HAP-1 (cell line): ENCODE data around the gene GRPEL1.

ENCODE experiments used
- DNase-seq, 2 experiments: peaks; one replicate each; pipeline ENCODE4 v3.0.0-alpha.2; 2016 to 2020; ENCODE audit warnings: low spot score in 2 of 2
- H3K27me3 ChIP-seq: fragments of 250-450 bp; sonication (Bioruptor Pico); 2 replicates; pipeline ENCODE4 v1.5.1; 2020; ENCODE audit warnings: low read depth, mild to moderate bottlenecking, moderate library complexity
- H3K36me3 ChIP-seq: fragments of 250-450 bp; sonication (Bioruptor Pico); replicated peaks from 2 replicates; pipeline ENCODE4 v1.5.1; 2020; ENCODE audit warnings: mild to moderate bottlenecking
- H3K4me1 ChIP-seq: fragments of 250-450 bp; sonication (Bioruptor Pico); 2 replicates; pipeline ENCODE4 v1.5.1; 2020; ENCODE audit warnings: mild to moderate bottlenecking
- H3K4me3 ChIP-seq: fragments of 250-450 bp; sonication (Bioruptor Pico); 2 replicates; pipeline ENCODE4 v1.5.1; 2020; ENCODE audit warnings: mild to moderate bottlenecking, moderate library complexity
- H3K9me3 ChIP-seq: fragments of 250-450 bp; sonication (Bioruptor Pico); 2 replicates; pipeline ENCODE4 v1.5.1; 2020; ENCODE audit warnings: mild to moderate bottlenecking, moderate library complexity
- in situ Hi-C: fragments of 300-500 bp; cut with MboI; formaldehyde crosslinking; loops from 3 replicates; pipeline ENCODE4 v1.14.3; 2020; ENCODE audit warnings: low sequenced_read_pairs, inconsistent platforms, mixed read lengths

GRPEL1 gene

GRCh38 chr4:7027913-7028312 lies 40.0 kb downstream of the GRPEL1 start:
- H3K4me1 ChIP-seq: no peaks in the 10 kb centered on the region
- no peak for DNase-seq
- H3K4me3 ChIP-seq: no peak overlapping the region
- peaks cover 50% of the 10 kb centered on the region for H3K36me3 ChIP-seq
- in situ Hi-C loops: no loop called here
- no peaks in the 10 kb centered on the region for H3K9me3 ChIP-seq
- no peaks in the 10 kb centered on the region for H3K27me3 ChIP-seq

- H3K9me3 ChIP-seq: no peaks in the 10 kb centered on the region
- H3K4me1 ChIP-seq: no peaks in the 10 kb centered on the region
- H3K4me3 ChIP-seq: no peak overlapping the region
- no peaks in the 10 kb centered on the region for H3K27me3 ChIP-seq
- DNase-seq: no peak
- in situ Hi-C loops: no loop called here
- peaks cover 47% of the 10 kb centered on the region for H3K36me3 ChIP-seq
Measured at GRCh38 chr4:7027284-7027683, 40.6 kb downstream of the GRPEL1 start.

GRCh38 chr4:7026107-7026506 lies 41.8 kb downstream of the GRPEL1 start:
- peaks cover 40% of the 10 kb centered on the region for H3K36me3 ChIP-seq
- no peak overlapping the region for H3K4me3 ChIP-seq
- no peaks in the 10 kb centered on the region for H3K27me3 ChIP-seq
- no peaks in the 10 kb centered on the region for H3K4me1 ChIP-seq
- in situ Hi-C loops: no loop called here
- no peak for DNase-seq
- no peaks in the 10 kb centered on the region for H3K9me3 ChIP-seq

GRCh38 chr4:7025040-7025602 lies 42.7 kb downstream of the GRPEL1 start:
- H3K27me3 ChIP-seq: no peaks in the 10 kb centered on the region
- in situ Hi-C loops: no loop called here
- H3K9me3 ChIP-seq: no peaks in the 10 kb centered on the region
- peaks cover 35% of the 10 kb centered on the region for H3K36me3 ChIP-seq
- no peak overlapping the region for H3K4me3 ChIP-seq
- no peaks in the 10 kb centered on the region for H3K4me1 ChIP-seq
- no peak for DNase-seq

GRCh38 chr4:7024336-7024890 lies 43.5 kb downstream of the GRPEL1 start:
- no peak overlapping the region for H3K4me3 ChIP-seq
- in situ Hi-C loops: no loop called here
- H3K4me1 ChIP-seq: no peaks in the 10 kb centered on the region
- DNase-seq: no peak
- no peaks in the 10 kb centered on the region for H3K9me3 ChIP-seq
- H3K36me3 ChIP-seq: peaks cover 32% of the 10 kb centered on the region
- H3K27me3 ChIP-seq: no peaks in the 10 kb centered on the region

GRCh38 chr4:7023901-7024300 lies 44.0 kb downstream of the GRPEL1 start:
- no peak for DNase-seq
- no peak overlapping the region for H3K4me3 ChIP-seq
- H3K36me3 ChIP-seq: peaks cover 32% of the 10 kb centered on the region
- in situ Hi-C loops: no loop called here
- no peaks in the 10 kb centered on the region for H3K4me1 ChIP-seq
- H3K27me3 ChIP-seq: no peaks in the 10 kb centered on the region
- no peaks in the 10 kb centered on the region for H3K9me3 ChIP-seq

- in situ Hi-C loops: no loop called here
- Histone ChIP-seq H3K9me3 (no peaks in the 10 kb centered on the region), H3K27me3 (no peaks in the 10 kb centered on the region), H3K4me3 (no peak overlapping the region), H3K36me3 (peaks cover 36% of the 10 kb centered on the region), H3K4me1 (no peaks in the 10 kb centered on the region)
- DNase-seq: no peak
Measured at GRCh38 chr4:7023486-7023885, 44.4 kb downstream of the GRPEL1 start.

- H3K27me3 ChIP-seq: no peaks in the 10 kb centered on the region
- no peak overlapping the region for H3K4me3 ChIP-seq
- in situ Hi-C loops: no loop called here
- no peaks in the 10 kb centered on the region for H3K9me3 ChIP-seq
- H3K36me3 ChIP-seq: peaks cover 50% of the 10 kb centered on the region
- H3K4me1 ChIP-seq: no peaks in the 10 kb centered on the region
- no peak for DNase-seq
Measured at GRCh38 chr4:7021930-7022664, 45.8 kb downstream of the GRPEL1 start.

- Histone ChIP-seq H3K4me3 (no peak overlapping the region), H3K9me3 (no peaks in the 10 kb centered on the region), H3K4me1 (no peaks in the 10 kb centered on the region), H3K27me3 (no peaks in the 10 kb centered on the region), H3K36me3 (peaks cover 52% of the 10 kb centered on the region)
- DNase-seq: no peak
- in situ Hi-C loops: no loop called here
Measured at GRCh38 chr4:7021355-7021754, 46.5 kb downstream of the GRPEL1 start.

- Histone ChIP-seq H3K4me3 (no peak overlapping the region), H3K4me1 (no peaks in the 10 kb centered on the region), H3K27me3 (no peaks in the 10 kb centered on the region), H3K9me3 (no peaks in the 10 kb centered on the region), H3K36me3 (peaks cover 54% of the 10 kb centered on the region)
- in situ Hi-C loops: no loop called here
- DNase-seq: no peak
Measured at GRCh38 chr4:7020856-7021255, 47.0 kb downstream of the GRPEL1 start.

- H3K27me3 ChIP-seq: no peaks in the 10 kb centered on the region
- no peak for DNase-seq
- in situ Hi-C loops: no loop called here
- H3K4me1 ChIP-seq: no peaks in the 10 kb centered on the region
- no peak overlapping the region for H3K4me3 ChIP-seq
- no peaks in the 10 kb centered on the region for H3K9me3 ChIP-seq
- peaks cover 57% of the 10 kb centered on the region for H3K36me3 ChIP-seq
Measured at GRCh38 chr4:7020290-7020689, 47.6 kb downstream of the GRPEL1 start.

- no peaks in the 10 kb centered on the region for H3K27me3 ChIP-seq
- no peak overlapping the region for H3K4me3 ChIP-seq
- H3K4me1 ChIP-seq: no peaks in the 10 kb centered on the region
- DNase-seq: no peak
- in situ Hi-C loops: no loop called here
- no peaks in the 10 kb centered on the region for H3K9me3 ChIP-seq
- H3K36me3 ChIP-seq: peaks cover 57% of the 10 kb centered on the region
Measured at GRCh38 chr4:7019367-7019766, 48.5 kb downstream of the GRPEL1 start.

- no peak for DNase-seq
- in situ Hi-C loops: no loop called here
- H3K4me1 ChIP-seq: no peaks in the 10 kb centered on the region
- H3K9me3 ChIP-seq: no peaks in the 10 kb centered on the region
- H3K4me3 ChIP-seq: no peak overlapping the region
- no peaks in the 10 kb centered on the region for H3K27me3 ChIP-seq
- peaks cover 59% of the 10 kb centered on the region for H3K36me3 ChIP-seq
Measured at GRCh38 chr4:7018281-7018680, 49.6 kb downstream of the GRPEL1 start.

GRCh38 chr4:7017446-7018048 lies 50.3 kb downstream of the GRPEL1 start:
- Histone ChIP-seq H3K9me3 (no peaks in the 10 kb centered on the region), H3K4me3 (no peak overlapping the region), H3K27me3 (no peaks in the 10 kb centered on the region), H3K4me1 (no peaks in the 10 kb centered on the region), H3K36me3 (peaks cover 67% of the 10 kb centered on the region)
- in situ Hi-C loops: no loop called here
- DNase-seq: no peak
